ENCODE data around the gene AMN1. TPM values are rescaled to one million over a fixed set of nuclear protein-coding genes. Genes with fewer than 3 reads are reported as not detected.
A peak's percentile ranks its signal among the peaks of the same experiment; 100 is the strongest.
"Not testable (repeated sequence)": the region's sequence is repeated elsewhere in the genome, so short reads cannot be mapped to it uniquely, and the experiment has no call there.

The AMN1 gene
- total and polyA plus RNA-seq, 2 experiments from 2014 or later = 9.3 to 14.0 TPM

DNA sequence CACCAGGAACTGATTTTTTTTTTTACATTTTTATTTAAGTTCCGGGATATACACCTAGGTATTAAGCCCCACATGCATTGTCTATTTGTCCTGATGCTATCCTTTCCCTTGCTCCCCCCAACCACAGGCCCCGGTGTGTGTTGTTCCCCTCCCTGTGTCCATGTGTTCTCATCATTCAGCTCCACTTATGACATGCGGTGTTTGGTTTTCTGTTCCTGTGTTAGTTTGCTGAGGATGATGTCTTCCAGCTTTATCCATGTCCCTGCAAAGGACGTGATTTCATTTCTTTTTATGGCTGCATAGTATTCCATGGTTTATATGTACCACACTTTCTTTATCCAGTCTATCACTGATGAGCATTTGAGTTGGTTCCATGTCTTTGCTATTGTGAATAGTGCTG is 11.8 kb downstream of the AMN1 start:
- H3K4me2 ChIP-seq; H3K36me3 ChIP-seq (replicated peaks; ENCODE audit: insufficient read depth, low read depth); H3K27ac ChIP-seq; DNase-seq (ENCODE audit: low spot score); H3K9me2 ChIP-seq (replicated peaks; ENCODE audit: insufficient read depth); H2AFZ ChIP-seq; H4K20me1 ChIP-seq (ENCODE audit: insufficient read depth, poor library complexity, severe bottlenecking); H3K9me3 ChIP-seq (ENCODE audit: low read depth); H3K4me3 ChIP-seq; H3K79me2 ChIP-seq; H3K27me3 ChIP-seq; H3K4me1 ChIP-seq (ENCODE audit: insufficient read depth): not testable (repeated sequence)
- WGBS (ENCODE audit: low lambda C conversion rate, missing lambda C conversion rate) = 98% methylated on average over 4 of the region's 4 CpGs

DNA sequence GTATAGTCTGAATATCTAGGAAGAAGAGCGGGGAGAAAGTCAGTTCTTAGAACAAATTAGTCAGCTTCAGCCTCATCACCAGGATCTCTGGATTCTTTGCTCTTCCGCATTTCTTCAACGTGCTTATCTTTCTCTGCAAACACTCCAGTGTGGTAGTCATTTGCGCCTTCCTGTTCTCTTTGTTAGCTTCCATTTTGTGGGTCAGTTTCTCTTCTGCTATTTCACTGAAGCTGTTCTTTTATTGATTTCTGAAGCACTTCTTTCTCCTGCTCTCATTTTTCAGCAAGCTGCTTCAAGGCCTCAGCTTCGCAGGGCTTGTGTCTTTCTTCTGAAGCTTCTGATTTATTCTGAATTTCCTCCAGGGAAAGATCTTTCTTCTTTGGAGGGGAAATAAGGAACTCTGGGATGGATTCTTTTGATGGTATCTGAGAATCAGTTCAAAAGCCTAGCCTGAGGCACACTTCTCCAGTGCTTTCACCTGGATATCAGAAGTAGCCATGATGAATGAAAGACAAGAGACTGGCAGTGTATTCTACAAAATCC is 13.5 kb downstream of the AMN1 start:
- WGBS (ENCODE audit: low lambda C conversion rate, missing lambda C conversion rate) = 19% methylated on average over 5 of the region's 5 CpGs
- H2AFZ ChIP-seq = peak overlapping the region; percentile 76
- no peaks in the 10 kb centered on the region for H3K27me3 ChIP-seq
- H4K20me1 ChIP-seq (ENCODE audit: insufficient read depth, poor library complexity, severe bottlenecking) = no peaks in the 10 kb centered on the region
- H3K36me3 ChIP-seq (replicated peaks; ENCODE audit: insufficient read depth, low read depth) = no peaks in the 10 kb centered on the region
- peak overlapping the region; percentile 64 for H3K4me2 ChIP-seq
- H3K4me3 ChIP-seq = no peak overlapping the region
- H3K27ac ChIP-seq = peak overlapping the region; percentile 94
- TF ChIP-seq EZH2 (IDR thresholded peaks at IDR 0.05; ENCODE audit: borderline replicate concordance) (no peak), EZH2phosphoT487 (IDR thresholded peaks at IDR 0.05; ENCODE audit: low read depth, severe bottlenecking, unreplicated experiment) (no peak)
- TF ChIP-seq, protein P1, sequence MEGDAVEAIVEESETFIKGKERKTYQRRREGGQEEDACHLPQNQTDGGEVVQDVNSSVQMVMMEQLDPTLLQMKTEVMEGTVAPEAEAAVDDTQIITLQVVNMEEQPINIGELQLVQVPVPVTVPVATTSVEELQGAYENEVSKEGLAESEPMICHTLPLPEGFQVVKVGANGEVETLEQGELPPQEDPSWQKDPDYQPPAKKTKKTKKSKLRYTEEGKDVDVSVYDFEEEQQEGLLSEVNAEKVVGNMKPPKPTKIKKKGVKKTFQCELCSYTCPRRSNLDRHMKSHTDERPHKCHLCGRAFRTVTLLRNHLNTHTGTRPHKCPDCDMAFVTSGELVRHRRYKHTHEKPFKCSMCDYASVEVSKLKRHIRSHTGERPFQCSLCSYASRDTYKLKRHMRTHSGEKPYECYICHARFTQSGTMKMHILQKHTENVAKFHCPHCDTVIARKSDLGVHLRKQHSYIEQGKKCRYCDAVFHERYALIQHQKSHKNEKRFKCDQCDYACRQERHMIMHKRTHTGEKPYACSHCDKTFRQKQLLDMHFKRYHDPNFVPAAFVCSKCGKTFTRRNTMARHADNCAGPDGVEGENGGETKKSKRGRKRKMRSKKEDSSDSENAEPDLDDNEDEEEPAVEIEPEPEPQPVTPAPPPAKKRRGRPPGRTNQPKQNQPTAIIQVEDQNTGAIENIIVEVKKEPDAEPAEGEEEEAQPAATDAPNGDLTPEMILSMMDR (IDR thresholded peaks at IDR 0.05; ENCODE audit: poor library complexity) = no peak
- peak; percentile 74 for DNase-seq (ENCODE audit: low spot score)
- H3K4me1 ChIP-seq (ENCODE audit: insufficient read depth) = no peaks in the 10 kb centered on the region
- H3K9me2 ChIP-seq (replicated peaks; ENCODE audit: insufficient read depth) = no peaks in the 10 kb centered on the region
- no peaks in the 10 kb centered on the region for H3K79me2 ChIP-seq
- H3K9me3 ChIP-seq (ENCODE audit: low read depth) = no peaks in the 10 kb centered on the region

DNA sequence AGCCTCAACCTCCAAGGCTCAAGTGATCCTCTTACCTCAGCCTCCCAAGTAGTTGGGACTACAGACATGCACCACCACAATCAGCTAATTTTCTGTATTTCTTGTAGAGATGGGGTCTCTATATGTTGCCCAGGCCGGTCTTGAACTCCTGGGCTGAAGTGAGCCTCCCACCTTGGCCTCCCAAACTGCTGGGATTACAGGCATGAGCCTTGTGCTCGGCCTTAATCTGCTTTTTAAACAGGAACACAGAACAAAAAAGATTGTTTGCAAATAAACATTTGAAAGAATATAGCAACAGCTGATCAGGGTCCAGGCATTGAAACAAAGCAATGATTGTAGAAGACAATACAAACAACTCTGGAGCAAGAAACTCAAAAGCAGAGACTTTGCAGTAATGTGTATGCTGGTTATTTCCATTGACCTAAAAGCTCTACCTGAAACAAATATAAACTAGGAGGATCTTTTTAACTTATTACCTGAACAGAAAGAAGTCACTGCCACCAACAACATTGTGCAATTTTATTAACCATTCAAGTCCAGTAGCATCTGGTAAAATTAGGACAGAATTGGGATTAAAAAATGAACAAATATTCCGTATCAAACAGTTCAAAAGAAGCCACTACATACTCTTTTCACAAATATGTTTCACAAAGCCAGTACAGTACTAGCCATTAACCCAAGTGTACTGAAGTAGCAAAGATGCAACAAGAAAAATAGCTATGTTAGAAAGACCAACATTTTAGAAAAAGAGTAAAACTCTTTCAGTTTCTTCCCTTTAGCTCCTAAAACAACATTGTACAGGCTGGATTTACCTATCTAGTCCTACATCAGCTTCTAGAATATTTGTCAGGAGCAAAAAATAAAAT is 14.2 kb downstream of the AMN1 start:
- Histone ChIP-seq H3K4me3 (no peak overlapping the region), H2AFZ (peak overlapping the region; percentile 54), H3K4me1 (ENCODE audit: insufficient read depth) (no peaks in the 10 kb centered on the region), H3K36me3 (replicated peaks; ENCODE audit: insufficient read depth, low read depth) (no peaks in the 10 kb centered on the region), H3K27ac (peak overlapping the region; percentile 94), H3K79me2 (no peaks in the 10 kb centered on the region), H3K27me3 (no peaks in the 10 kb centered on the region), H3K4me2 (peak overlapping the region; percentile 64), H3K9me2 (replicated peaks; ENCODE audit: insufficient read depth) (no peaks in the 10 kb centered on the region), H3K9me3 (ENCODE audit: low read depth) (no peaks in the 10 kb centered on the region), H4K20me1 (ENCODE audit: insufficient read depth, poor library complexity, severe bottlenecking) (no peaks in the 10 kb centered on the region)
- no peak for DNase-seq (ENCODE audit: low spot score)
- 91% methylated on average over 3 of the region's 3 CpGs for WGBS (ENCODE audit: low lambda C conversion rate, missing lambda C conversion rate)
- TF ChIP-seq, protein P1 (IDR thresholded peaks at IDR 0.05; ENCODE audit: poor library complexity) = no peak
- no peak for TF ChIP-seq EZH2 (IDR thresholded peaks at IDR 0.05; ENCODE audit: borderline replicate concordance)
- no peak for TF ChIP-seq EZH2phosphoT487 (IDR thresholded peaks at IDR 0.05; ENCODE audit: low read depth, severe bottlenecking, unreplicated experiment)

DNA sequence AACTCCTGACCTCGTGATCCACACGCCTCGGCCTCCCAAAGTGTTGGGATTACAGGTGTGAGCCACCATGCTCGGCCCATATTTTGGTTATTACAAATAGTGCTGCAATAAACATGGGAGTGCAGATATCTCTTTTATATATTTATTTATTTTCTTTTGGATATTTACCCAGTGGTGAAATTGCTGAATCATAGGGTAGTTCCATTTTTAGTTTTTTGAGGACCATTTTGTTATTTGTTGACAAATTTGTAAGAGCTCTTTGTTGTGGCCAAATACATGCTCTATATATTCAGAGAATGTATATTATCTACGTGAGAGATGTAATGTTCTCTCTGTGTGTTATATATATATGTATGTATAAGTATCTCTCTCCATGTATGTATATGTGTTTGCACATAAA is 15.9 kb downstream of the AMN1 start:
- Histone ChIP-seq H4K20me1 (ENCODE audit: insufficient read depth, poor library complexity, severe bottlenecking) (no peaks in the 10 kb centered on the region), H3K9me2 (replicated peaks; ENCODE audit: insufficient read depth) (no peaks in the 10 kb centered on the region), H3K4me2 (no peak overlapping the region), H3K36me3 (replicated peaks; ENCODE audit: insufficient read depth, low read depth) (no peaks in the 10 kb centered on the region), H3K27ac (no peak overlapping the region), H3K27me3 (no peaks in the 10 kb centered on the region), H3K79me2 (no peaks in the 10 kb centered on the region), H3K9me3 (ENCODE audit: low read depth) (no peaks in the 10 kb centered on the region), H3K4me1 (ENCODE audit: insufficient read depth) (no peaks in the 10 kb centered on the region), H2AFZ (no peak overlapping the region), H3K4me3 (no peak overlapping the region)
- no peak for DNase-seq (ENCODE audit: low spot score)
- WGBS (ENCODE audit: low lambda C conversion rate, missing lambda C conversion rate) = 97% methylated on average over 5 of the region's 5 CpGs
- TF ChIP-seq, protein P1 (IDR thresholded peaks at IDR 0.05; ENCODE audit: poor library complexity) = no peak
- TF ChIP-seq EZH2phosphoT487 (IDR thresholded peaks at IDR 0.05; ENCODE audit: low read depth, severe bottlenecking, unreplicated experiment) (no peak), EZH2 (IDR thresholded peaks at IDR 0.05; ENCODE audit: borderline replicate concordance) (no peak)

Measured in hepatocyte (in vitro differentiated cells).